Stimulated activated naive B cell treated with anti-CD40 and anti-IgM and Interleukin-4, amounts not matched to agents 10 μg/mL and 1 μg/mL and 100 μg/mL, for 72 hours (primary cell): ENCODE results near the gene MAN2B1.
A peak's percentile ranks its signal among the peaks of the same experiment; 100 is the strongest.
"Not testable (repeated sequence)": the region's sequence is repeated elsewhere in the genome, so short reads cannot be mapped to it uniquely, and the experiment has no call there.

Source experiments
- ATAC-seq, 2 donors: fragments of 150-1000 bp; cut with Tn5 transposase; replicated peaks; 2 replicates each; pipeline ENCODE4 v1.10.0; 2021; ENCODE audit warnings: moderate library complexity in 1 of 2
- DNase-seq: peaks from one replicate; pipeline ENCODE4 v3.0.0; 2021
- H3K27ac Mint-ChIP-seq: one replicate; pipeline ENCODE4 v1.8.0; 2022; ENCODE audit warnings: mild to moderate bottlenecking, mixed read lengths
- H3K27me3 Mint-ChIP-seq, 2 donors: one replicate each; pipeline ENCODE4 v1.8.0; 2022; ENCODE audit warnings: mixed read lengths in 2 of 2
- H3K36me3 Mint-ChIP-seq, 2 donors: one replicate each; pipeline ENCODE4 v1.8.0; 2022; ENCODE audit warnings: mixed read lengths in 2 of 2, mild to moderate bottlenecking in 1 of 2
- H3K4me1 Mint-ChIP-seq, 2 donors: one replicate each; pipeline ENCODE4 v1.8.0; 2022; ENCODE audit warnings: mixed read lengths in 2 of 2, mild to moderate bottlenecking in 1 of 2
- H3K4me3 Mint-ChIP-seq, 2 donors: one replicate each; pipeline ENCODE4 v1.8.0; 2022; ENCODE audit warnings: mild to moderate bottlenecking in 2 of 2, mixed read lengths in 2 of 2, moderate library complexity in 1 of 2
- H3K9me3 Mint-ChIP-seq, 2 donors: one replicate each; pipeline ENCODE4 v1.8.0; 2022; ENCODE audit warnings: mixed read lengths in 2 of 2, mild to moderate bottlenecking in 1 of 2

MAN2B1 gene

DNA sequence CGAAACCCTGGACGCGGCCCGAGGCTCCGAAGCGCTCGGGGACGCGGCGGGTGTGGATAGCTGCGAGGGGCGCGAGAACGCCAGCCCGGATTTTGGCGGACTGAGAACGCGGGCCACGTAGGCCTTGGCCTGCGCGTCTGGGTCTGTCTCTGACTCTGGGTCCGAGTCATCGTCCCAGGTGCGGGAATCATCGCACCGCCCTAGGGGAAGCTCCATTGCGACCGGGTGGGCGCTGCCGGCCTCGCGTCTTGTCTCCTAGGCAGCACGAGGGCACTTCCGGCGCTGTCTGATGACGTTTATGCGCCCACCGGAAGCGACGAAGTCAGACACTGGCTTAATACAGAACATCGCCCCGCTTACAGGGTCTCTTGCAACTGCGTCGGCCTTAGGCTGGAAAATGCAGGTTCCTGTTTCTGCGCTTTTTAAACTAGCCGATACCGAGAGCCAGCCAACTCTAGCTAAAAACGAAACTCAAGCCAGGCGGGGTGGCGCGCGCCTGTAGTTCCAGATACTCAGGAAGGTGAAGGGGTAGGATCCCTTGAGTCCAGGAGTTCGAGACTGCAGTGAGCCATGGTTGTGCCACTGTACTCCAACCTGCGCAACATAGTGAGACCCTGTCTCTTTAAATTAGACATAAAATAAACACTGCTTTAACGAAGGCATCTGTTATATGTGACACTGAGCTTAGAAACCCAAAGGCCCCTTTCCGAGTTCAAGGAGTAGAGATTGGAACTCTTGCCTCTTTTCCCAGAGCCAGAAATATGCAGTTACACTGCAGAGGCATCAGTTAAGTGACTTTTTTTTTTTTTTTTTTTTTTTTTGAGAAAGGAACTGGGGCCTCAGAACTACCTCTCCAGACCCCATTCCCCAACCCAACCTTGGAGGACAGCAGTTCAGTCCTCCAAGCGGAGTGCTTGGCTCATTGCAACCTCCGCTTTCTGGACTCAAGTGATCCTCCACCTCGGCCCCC lies 30.1 kb upstream of the MAN2B1 start, which contains the start of gene FBXW9:
TSS of gene FBXW9 (minus strand) at position 266 of the 970 bp plus-strand sequence. CDS start at position 216, 50 bp downstream.
- Mint-ChIP-seq H3K27me3 (no peaks in the 10 kb centered on the region), H3K4me1 (peaks cover 3 to 19% of the 10 kb centered on the region in 2 donors), H3K9me3 (no peaks in the 10 kb centered on the region), H3K4me3 (peak within 1 kb of the TSS; percentile 84 to 90), H3K27ac (peak within 1 kb of the TSS; percentile 96), H3K36me3 (peaks cover 19 to 26% of the 10 kb centered on the region in 2 donors)
- DNase-seq, result peak; percentile 96
- ATAC-seq, result peak; percentile 93 to 94

DNA sequence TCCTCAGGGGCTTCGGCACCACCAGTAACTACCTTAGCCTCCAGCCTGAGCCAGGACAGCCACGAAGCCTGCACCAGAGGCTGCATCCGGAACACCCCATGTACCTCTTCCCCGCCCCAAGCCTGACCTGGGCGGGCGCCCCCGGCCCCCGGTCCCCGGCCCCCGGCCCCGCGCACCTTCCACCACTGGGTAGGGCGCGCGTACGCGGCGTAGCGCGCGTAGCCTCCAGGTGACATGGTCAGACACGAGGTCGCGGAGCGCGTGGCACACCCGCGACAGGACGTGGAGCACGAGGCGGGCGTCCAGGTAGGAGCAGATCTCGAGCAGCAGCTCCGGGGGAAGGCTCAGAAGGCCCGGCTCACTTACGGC lies 29.4 kb upstream of the MAN2B1 start:
- Mint-ChIP-seq H3K27ac (peak overlapping the region; percentile 96), H3K36me3 (peaks cover 18 to 26% of the 10 kb centered on the region in 2 donors), H3K4me3 (peak overlapping the region; percentile 84 to 90), H3K9me3 (no peaks in the 10 kb centered on the region), H3K4me1 (peaks cover 3 to 19% of the 10 kb centered on the region in 2 donors), H3K27me3 (no peaks in the 10 kb centered on the region)
- ATAC-seq, result peak; percentile 27 to 33
- no peak for DNase-seq

DNA sequence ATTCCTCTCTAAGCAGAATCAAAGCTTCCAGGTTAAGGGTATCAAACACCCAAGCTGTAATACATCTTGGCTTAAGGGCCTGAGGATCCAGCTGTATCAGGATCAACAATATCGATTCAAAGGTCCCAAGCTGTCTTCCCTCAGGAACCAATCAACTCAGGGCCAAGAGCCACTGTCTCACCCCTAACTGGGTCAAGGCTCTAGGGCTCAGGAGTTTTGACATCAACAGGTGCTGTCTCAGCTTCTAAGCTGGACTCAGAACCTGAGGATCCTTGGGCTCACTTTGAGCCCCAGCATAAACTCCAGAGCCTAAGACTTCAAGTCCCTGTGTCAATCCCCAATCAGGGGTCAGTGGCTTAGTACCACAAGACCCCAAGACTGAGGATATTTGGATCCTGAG lies 29.0 kb upstream of the MAN2B1 start:
- Mint-ChIP-seq H3K27me3 (no peaks in the 10 kb centered on the region), H3K4me1 (peaks cover 3 to 19% of the 10 kb centered on the region in 2 donors), H3K9me3 (no peaks in the 10 kb centered on the region), H3K36me3 (peaks cover 14 to 22% of the 10 kb centered on the region in 2 donors), H3K27ac (no peak overlapping the region), H3K4me3 (peak overlapping the region; percentile 84 to 90)
- DNase-seq (no peak), ATAC-seq (no peak)

DNA sequence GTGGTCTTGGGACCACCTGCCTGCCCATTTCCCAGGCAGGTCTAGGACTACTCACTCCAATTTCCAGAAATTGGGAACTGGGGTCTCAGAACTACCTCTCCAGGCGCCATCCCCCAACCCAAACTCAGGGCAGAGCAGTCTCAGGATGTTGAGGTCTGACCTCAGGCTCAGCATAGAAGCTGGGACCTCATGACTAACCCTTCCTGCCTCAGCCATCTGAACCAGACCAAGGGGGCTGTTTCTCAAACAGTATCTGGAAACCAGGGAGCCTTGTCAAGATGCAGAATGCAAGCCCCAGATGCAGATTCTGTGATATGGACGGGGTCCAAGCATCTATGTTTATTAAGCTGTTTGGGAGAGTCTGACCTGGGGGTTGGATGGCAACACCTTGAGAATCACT lies 28.6 kb upstream of the MAN2B1 start:
- H3K4me1 Mint-ChIP-seq, result peaks cover 3 to 19% of the 10 kb centered on the region in 2 donors
- DNase-seq (no peak), ATAC-seq (no peak)
- peak overlapping the region in 1 of 2 donors; percentile 4 for H3K4me3 Mint-ChIP-seq
- H3K27me3 Mint-ChIP-seq, result no peaks in the 10 kb centered on the region
- no peak overlapping the region for H3K27ac Mint-ChIP-seq
- H3K36me3 Mint-ChIP-seq, result peaks cover 14 to 25% of the 10 kb centered on the region in 2 donors
- no peaks in the 10 kb centered on the region for H3K9me3 Mint-ChIP-seq

DNA sequence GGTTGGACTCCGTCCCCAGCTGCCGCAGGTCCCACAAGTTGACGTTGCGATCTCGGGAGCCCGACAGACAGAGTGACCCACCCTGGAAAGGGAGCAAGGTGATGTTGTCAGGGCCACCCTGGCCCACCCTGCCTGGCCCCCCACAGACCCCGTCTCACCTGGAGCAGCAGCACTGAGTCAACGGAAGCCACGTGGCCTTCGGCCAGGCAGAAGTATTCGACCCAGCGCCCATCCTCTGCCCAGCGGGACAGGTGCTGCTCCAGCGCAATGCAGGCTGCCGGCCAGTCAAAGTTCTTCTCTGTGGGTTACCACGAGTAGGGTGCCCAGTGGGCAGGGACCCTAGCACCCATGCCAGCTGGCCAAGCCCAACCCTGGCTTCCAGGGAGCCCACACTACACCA lies 28.1 kb upstream of the MAN2B1 start:
- Mint-ChIP-seq H3K27ac (no peak overlapping the region), H3K4me3 (no peak overlapping the region), H3K4me1 (peaks cover 3 to 19% of the 10 kb centered on the region in 2 donors), H3K36me3 (peaks cover 14 to 26% of the 10 kb centered on the region in 2 donors), H3K27me3 (no peaks in the 10 kb centered on the region), H3K9me3 (no peaks in the 10 kb centered on the region)
- DNase-seq, result no peak
- no peak for ATAC-seq

DNA sequence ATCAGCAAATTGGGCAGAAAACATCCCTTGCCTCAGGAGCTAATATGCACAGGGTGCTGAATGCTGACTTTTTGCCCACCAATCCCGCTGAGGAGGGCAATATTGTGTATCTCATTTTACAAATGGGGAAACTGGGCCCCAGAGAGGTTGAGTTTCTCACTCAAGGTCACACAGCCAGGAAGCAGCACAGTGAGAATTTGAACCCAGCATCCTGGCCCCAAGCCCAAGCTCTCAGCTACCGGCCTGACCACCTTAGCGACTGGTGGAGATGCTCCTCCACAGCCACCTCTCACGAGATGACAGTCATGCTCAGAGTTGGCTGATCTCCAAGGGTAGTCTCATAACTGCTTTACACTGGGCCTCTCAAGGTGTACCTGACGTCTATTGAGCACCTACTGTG lies 26.4 kb upstream of the MAN2B1 start:
- DNase-seq (no peak), ATAC-seq (no peak)
- no peaks in the 10 kb centered on the region for H3K27me3 Mint-ChIP-seq
- no peak overlapping the region for H3K4me3 Mint-ChIP-seq
- peaks cover 3 to 9% of the 10 kb centered on the region in 2 donors for H3K4me1 Mint-ChIP-seq
- H3K9me3 Mint-ChIP-seq, result no peaks in the 10 kb centered on the region
- H3K36me3 Mint-ChIP-seq, result peaks cover 19 to 31% of the 10 kb centered on the region in 2 donors
- no peak overlapping the region for H3K27ac Mint-ChIP-seq

DNA sequence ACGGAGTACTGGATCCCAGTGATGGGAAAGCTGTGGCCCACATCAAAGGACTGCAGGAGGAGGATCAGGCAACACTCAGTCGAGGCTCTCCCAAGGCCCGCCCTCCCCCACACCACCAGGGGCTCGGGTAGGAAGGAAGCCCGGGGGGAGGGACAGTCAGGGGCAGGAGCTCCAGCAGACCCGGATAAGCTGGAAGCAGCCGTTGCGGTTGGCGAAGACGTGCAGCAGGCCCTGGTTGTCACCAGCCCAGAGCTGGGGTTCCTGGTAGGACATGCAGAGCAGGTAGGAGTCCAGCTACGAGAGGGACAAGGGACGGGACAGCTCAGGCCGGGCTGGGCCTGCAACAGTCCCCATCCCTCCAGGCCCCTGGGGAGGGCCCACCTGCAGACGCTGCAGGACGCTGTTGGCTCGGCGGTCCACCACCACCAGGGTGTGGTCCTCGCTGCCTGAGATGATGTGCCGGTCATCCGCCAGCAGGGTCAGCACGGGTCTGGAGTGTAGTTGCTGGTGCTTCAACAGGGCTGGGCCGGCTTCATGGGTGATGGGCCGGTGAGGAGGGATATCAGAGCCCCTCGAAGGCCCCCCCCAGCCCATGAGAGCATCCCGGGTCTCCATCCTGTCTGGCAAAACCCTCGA lies 23.2 kb upstream of the MAN2B1 start:
- H3K9me3 Mint-ChIP-seq, result no peaks in the 10 kb centered on the region
- no peak overlapping the region for H3K27ac Mint-ChIP-seq
- ATAC-seq (no peak), DNase-seq (no peak)
- peaks cover 18 to 37% of the 10 kb centered on the region in 2 donors for H3K36me3 Mint-ChIP-seq
- no peak overlapping the region for H3K4me3 Mint-ChIP-seq
- H3K4me1 Mint-ChIP-seq, result peaks cover 7 to 8% of the 10 kb centered on the region in 2 donors
- no peaks in the 10 kb centered on the region for H3K27me3 Mint-ChIP-seq

DNA sequence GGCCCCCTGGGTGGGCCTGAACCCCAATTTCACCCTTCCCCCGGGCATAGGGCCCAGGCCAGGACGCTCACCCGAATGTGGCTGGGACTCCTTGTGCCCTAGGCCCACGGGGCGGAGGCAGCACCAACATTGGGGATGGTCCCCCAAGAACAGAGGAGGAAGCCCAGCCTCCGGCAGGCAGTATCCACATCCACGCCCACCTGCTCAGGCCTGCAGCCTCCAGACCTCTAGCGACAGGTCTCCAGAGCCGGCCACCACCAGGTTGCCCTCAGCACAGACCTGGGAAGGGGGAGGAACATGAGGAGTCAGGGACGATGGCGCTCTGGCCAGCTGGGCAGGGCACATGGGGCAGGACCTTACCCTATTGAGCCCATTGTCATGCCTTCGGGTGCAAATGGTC lies 22.5 kb upstream of the MAN2B1 start:
- Mint-ChIP-seq H3K36me3 (peaks cover 20 to 39% of the 10 kb centered on the region in 2 donors), H3K27ac (no peak overlapping the region), H3K9me3 (no peaks in the 10 kb centered on the region), H3K4me3 (no peak overlapping the region), H3K4me1 (peaks cover 7 to 8% of the 10 kb centered on the region in 2 donors), H3K27me3 (no peaks in the 10 kb centered on the region)
- ATAC-seq, result no peak
- DNase-seq, result no peak

DNA sequence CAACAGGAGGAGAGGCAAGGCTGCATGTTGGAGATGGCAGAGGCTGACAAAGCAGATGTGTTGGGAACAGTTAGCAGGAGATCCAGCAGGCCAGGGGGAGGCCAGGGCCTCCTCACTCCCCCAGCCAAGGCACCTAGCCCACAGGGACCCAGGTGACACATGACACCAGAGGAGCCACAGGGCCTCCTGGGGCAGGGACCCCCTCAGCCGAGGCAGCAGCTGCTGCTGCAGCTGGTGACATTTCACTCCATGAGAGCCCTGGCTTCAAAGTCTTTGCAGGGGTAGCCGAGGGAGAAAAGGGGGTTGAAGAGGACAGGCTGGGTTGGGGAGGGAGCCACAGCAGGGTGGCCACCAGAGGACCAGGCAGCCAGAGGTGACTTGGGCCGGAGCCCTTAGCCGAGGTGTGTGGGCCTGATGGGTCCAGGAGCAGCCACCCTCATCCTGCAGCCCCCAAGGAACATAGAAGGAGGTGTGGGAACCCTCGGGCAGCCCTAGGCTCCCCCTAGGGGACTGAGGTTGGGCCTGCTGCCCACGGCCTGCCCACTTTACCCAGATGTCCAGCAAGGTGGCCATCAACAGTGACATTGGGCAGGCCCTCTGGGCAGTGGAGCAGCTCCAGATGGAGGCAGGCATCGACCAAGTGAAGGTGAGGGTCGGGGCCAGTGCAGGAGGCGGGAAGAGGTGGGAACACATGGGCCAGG lies 21.1 kb upstream of the MAN2B1 start, which contains the start of gene GNG14:
TSS of gene GNG14 (plus strand) at position 503 of the 701 bp plus-strand sequence. CDS start at position 554, 51 bp downstream.
- ATAC-seq (no peak), DNase-seq (no peak)
- Mint-ChIP-seq H3K9me3 (no peaks in the 10 kb centered on the region), H3K27me3 (no peaks in the 10 kb centered on the region), H3K27ac (no peak within 1 kb of the TSS), H3K36me3 (peaks cover 19 to 34% of the 10 kb centered on the region in 2 donors), H3K4me1 (peaks cover 7 to 9% of the 10 kb centered on the region in 2 donors), H3K4me3 (no peak within 1 kb of the TSS)

DNA sequence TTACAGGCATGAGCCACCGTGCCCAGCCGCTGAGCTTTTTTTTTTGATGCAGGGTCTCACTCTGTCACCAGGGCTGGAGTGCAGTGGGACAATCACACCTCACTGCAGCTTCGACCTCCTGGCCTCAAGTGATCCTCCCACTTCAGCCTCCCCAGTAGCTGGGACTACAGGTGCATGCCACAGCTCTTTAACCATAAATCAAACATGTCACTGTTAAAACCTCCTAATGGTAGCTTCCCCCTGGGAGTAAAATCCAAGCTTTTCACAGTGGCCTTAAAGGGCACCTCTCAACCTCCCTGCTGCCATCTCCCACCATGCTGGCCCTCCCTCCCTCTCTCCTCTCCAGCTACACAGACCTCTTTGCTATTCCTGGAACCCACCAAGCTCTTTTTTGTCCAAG lies 19.3 kb upstream of the MAN2B1 start:
- Mint-ChIP-seq H3K9me3 (no peaks in the 10 kb centered on the region), H3K4me1 (peaks cover 13% of the 10 kb centered on the region in 2 donors), H3K4me3 (no peak overlapping the region), H3K27ac (no peak overlapping the region), H3K36me3 (peaks cover 19 to 32% of the 10 kb centered on the region in 2 donors), H3K27me3 (no peaks in the 10 kb centered on the region)
- ATAC-seq (no peak), DNase-seq (no peak)

DNA sequence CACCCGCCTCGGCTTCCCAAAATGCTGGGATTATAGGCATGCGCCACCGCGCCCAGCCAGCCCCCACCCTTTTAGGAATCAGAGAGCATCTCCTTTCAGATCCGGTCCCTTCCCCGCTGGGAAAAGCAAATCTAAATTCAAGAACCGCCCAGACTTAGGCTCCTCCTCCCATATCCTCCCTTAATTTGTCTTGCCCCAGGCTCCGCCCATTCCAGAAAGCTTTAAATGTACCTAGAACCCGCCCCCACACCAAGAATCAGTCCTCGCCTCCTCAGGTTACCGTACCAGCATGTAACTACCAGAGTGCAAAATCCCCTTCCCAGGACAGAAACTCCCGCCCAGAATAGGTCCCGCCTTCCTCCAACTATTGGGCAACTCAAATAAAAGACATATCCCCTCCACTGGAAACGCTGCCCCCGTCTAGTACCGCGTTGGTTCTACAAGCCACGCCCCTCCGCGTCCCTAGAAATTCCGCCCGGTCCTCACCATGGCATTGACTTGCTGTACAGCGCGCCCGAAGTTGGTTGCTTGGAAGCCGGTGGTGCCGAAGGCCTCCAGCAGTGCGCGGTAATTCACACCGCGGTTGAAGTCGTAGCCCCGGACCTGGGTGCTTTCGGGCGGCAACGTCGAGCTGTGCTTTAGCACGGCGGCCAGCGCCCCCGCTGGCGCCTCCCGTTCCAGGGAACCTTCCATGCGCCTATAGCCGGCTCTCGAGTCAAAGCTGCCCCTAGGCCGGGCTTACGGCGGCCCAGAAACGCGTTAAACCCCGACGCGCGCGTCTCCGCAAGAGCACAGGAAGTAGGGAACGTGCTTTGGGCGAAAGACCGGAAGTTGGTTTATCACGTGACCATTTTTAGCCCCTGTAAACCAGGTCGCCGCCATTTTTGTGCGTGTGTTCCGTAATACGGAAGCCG lies 14.8 kb upstream of the MAN2B1 start, which contains the start of gene DHPS:
TSS of gene DHPS (minus strand) at position 807 of the 914 bp plus-strand sequence. CDS start at position 693, 114 bp downstream.
- DNase-seq, result peak; percentile 90
- H3K36me3 Mint-ChIP-seq, result peaks cover 24 to 31% of the 10 kb centered on the region in 2 donors
- H3K9me3 Mint-ChIP-seq, result no peaks in the 10 kb centered on the region
- peaks cover 27 to 32% of the 10 kb centered on the region in 2 donors for H3K4me1 Mint-ChIP-seq
- peak within 1 kb of the TSS; percentile 97 for H3K27ac Mint-ChIP-seq
- peak within 1 kb of the TSS; percentile 96 to 97 for H3K4me3 Mint-ChIP-seq
- peak; percentile 86 for ATAC-seq
- H3K27me3 Mint-ChIP-seq, result no peaks in the 10 kb centered on the region

DNA sequence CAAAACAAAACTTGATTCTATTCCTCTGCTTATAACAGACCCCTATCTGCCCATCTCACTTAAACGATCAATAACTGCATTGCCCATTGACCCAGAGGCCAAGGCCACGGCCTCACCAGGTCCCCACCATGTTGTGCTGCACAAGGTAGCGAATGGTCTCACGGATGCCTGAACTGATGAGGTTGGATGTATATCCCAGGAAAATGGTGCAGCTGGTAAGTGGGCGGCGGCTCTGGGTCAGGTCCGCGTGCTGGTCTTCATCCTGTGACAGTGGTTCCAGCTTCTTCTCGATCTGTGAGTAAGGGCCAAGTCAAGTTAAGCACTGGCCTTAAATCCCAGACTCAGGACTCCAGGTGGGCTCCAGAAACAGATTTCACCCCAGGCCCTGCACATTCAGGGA lies 13.5 kb upstream of the MAN2B1 start:
- H3K27ac Mint-ChIP-seq, result peak overlapping the region; percentile 85
- peaks cover 28 to 40% of the 10 kb centered on the region in 2 donors for H3K36me3 Mint-ChIP-seq
- no peak for ATAC-seq
- no peaks in the 10 kb centered on the region for H3K9me3 Mint-ChIP-seq
- no peak for DNase-seq
- H3K27me3 Mint-ChIP-seq, result no peaks in the 10 kb centered on the region
- peaks cover 24 to 30% of the 10 kb centered on the region in 2 donors for H3K4me1 Mint-ChIP-seq
- H3K4me3 Mint-ChIP-seq, result peak overlapping the region; percentile 55 to 96

DNA sequence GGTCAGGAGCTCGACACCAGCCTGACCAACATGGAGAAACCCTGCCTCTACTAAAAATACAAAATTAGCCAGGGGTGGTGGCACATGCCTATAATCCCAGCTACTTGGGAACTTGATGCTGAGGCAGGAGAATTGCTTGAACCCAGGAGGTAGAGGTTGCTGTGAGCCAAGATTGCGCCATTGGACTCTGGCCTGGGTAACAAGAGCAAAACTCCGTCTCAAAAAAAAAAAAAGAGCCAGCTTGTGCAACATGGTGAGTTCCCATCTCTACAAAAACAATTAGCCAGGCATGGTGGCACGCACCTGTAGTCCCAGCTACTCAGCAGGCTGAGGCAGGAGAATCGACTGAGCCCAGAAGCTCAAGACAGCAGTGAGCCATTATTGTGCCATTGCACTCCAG lies 11.5 kb upstream of the MAN2B1 start:
- not testable (repeated sequence) for ATAC-seq, H3K9me3 Mint-ChIP-seq, H3K4me3 Mint-ChIP-seq, H3K27ac Mint-ChIP-seq, DNase-seq, H3K27me3 Mint-ChIP-seq
- Mint-ChIP-seq H3K36me3 (peaks cover 40 to 53% of the 10 kb centered on the region in 2 donors), H3K4me1 (peaks cover 30 to 42% of the 10 kb centered on the region in 2 donors)
